Fibroblast of the aortic adventitia (primary cell): ENCODE results near the gene CD300C. TPM values are rescaled to one million over a fixed set of nuclear protein-coding genes. Genes with fewer than 3 reads are reported as not detected.
"Not testable (repeated sequence)": the region's sequence is repeated elsewhere in the genome, so short reads cannot be mapped to it uniquely, and the experiment has no call there.

Source experiments
- DNase-seq: peaks from one replicate; pipeline ENCODE4 v3.0.0-alpha.2; 2010; ENCODE audit warnings: low read depth
- H3K4me3 ChIP-seq: 2 replicates; pipeline ENCODE4 v1.5.1; 2011; ENCODE audit warnings: low read depth, mild to moderate bottlenecking, control low read depth, low read length, moderate library complexity
- total RNA-seq: library from RNA; depleted of rRNA; stranded (reverse); fragments of >200 nt; gene quantifications from 2 replicates; pipeline ENCODE4 v1.2.3, GENCODE V29; 2012; ENCODE audit warnings: low replicate concordance
- TF ChIP-seq, protein P1 (sequence below): IDR thresholded peaks from 2 replicates; pipeline ENCODE4 v1.5.1; 2011; ENCODE audit warnings: mild to moderate bottlenecking, low read length, control low read depth, inconsistent platforms; ENCODE audit not compliant: insufficient read depth

Gene CD300C
- total RNA-seq, 1 donor, result not detected

DNA sequence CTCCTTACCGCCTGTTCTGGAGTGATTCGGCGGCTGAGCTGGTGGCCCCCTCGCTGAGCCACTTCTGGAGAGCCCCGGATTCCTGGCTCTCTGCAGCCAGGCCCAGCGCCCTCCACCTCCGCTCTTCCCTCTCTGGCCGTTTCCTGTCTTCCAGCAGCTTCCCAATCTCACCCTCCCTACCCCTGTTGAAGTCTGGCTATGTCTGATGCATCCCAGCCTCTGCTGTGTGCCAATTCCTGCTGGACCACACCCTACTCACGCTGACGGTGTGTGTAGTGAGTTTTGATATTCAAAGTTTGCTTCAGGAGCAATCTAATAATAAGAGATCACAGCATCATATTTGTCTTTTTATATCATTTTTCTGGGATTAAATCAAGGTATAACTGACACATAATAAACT is 36.7 kb upstream of the CD300C start:
- H3K4me3 ChIP-seq, result no peak overlapping the region
- no peak for DNase-seq
- TF ChIP-seq, protein P1, sequence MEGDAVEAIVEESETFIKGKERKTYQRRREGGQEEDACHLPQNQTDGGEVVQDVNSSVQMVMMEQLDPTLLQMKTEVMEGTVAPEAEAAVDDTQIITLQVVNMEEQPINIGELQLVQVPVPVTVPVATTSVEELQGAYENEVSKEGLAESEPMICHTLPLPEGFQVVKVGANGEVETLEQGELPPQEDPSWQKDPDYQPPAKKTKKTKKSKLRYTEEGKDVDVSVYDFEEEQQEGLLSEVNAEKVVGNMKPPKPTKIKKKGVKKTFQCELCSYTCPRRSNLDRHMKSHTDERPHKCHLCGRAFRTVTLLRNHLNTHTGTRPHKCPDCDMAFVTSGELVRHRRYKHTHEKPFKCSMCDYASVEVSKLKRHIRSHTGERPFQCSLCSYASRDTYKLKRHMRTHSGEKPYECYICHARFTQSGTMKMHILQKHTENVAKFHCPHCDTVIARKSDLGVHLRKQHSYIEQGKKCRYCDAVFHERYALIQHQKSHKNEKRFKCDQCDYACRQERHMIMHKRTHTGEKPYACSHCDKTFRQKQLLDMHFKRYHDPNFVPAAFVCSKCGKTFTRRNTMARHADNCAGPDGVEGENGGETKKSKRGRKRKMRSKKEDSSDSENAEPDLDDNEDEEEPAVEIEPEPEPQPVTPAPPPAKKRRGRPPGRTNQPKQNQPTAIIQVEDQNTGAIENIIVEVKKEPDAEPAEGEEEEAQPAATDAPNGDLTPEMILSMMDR, result no peak

DNA sequence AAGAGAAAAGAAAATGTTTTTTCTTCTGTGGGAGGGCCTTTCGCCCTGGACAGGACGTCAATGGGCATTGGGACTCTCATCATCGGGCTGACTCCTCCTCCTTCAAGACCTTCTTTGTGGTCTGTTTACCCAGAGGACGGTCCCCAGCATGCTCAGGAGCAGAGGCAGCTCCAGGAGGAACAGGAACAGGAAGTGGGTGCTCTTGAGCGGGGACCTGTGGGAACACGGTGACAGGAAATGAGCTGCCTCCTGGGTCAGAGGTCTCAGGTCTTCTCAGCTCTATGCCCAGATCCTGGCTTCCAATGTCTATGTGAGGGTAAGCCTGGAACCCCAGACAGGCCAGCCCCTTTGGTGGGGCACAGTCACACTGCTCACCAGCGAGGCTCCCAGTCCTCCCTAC is 34.0 kb upstream of the CD300C start:
- DNase-seq, result no peak
- TF ChIP-seq, protein P1, result no peak
- H3K4me3 ChIP-seq, result no peak overlapping the region

DNA sequence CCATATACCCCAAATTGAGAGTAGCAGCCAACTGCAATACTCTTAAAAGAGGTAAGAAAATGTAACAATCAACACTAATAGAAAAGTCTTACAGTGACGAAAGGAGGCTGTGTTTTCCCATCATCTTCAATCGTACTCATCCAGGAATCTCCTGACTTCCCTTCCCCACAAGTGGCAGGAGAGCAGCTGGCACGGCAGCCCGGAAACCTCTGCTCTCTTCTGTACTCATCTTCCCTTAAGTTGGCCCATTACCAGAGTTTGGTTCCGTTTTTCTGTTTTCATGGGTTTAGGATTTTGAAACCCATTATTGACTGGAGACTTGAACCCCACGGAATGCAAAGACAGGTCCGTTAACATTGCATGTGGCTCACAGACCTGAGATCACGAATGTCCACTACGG is 33.1 kb upstream of the CD300C start:
- no peak for DNase-seq
- TF ChIP-seq, protein P1, result no peak
- H3K4me3 ChIP-seq, result no peak overlapping the region

DNA sequence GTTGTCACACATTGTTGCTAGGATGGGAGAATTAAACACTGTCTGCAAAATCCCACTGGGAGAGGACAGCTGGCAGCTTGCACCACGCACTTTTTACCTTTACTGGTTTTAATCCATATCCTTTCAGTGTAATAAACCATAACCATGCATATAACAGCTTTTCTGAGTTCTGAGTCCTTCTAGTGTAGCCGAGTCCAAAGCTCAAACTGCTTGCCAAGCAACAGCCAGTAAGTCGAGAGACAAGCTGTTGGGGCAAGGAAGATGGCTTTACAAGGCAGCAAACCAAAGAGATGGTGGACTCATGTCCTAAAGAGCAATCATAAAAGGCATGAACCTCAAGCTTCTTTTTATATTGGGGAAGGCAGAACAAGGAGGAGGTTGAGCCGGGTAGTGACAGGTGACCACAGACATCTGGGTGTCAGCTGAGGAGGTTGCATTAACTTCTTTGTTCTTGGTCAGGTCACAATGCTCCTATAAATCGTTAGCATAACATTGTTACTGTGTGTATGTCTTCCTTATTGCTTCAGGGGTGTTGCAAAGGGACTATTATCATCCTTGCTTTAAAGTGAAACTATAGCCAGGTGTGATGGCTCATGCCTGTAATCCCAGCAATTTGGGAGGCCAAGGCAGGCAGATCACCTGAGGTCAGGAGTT is 28.7 kb upstream of the CD300C start:
- TF ChIP-seq, protein P1, result no peak
- DNase-seq, result no peak
- no peak overlapping the region for H3K4me3 ChIP-seq

DNA sequence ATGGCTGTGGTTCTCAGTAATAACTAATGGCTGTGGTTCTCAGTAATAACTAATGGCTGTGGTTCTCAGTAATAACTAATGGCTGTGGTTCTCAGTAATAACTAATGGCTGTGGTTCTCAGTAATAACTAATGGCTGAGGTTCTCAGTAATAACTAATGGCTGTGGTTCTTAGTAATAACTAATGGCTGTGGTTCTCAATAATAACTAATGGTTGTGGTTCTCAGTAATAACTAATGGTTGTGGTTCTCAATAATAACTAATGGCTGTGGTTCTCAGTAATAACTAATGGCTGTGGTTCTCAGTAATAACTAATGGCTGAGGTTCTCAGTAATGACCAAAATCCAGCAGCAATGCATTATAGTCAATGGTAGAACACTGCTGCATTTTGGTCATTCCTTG is 27.7 kb upstream of the CD300C start:
- DNase-seq, H3K4me3 ChIP-seq: not testable (repeated sequence)

DNA sequence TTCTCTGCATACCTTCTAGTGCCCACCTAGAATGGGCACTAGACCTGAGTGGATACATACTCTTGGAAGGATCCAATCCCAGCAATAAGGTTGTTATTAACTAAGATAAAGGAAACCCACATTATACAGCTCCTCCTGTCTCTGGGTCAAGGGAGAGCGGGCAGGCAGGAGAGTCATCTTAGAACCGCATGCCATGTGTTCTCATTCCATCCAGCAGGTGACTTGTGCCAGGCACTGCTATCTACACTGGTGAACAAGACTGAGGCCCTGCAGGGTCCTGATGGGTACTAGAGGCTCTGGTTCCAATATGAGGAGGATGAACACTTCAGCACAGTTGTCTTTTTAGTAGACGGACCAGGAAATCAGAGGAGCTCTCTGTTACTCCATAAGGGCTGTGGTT is 27.3 kb upstream of the CD300C start:
- no peak overlapping the region for H3K4me3 ChIP-seq
- no peak for DNase-seq
- TF ChIP-seq, protein P1, result no peak

DNA sequence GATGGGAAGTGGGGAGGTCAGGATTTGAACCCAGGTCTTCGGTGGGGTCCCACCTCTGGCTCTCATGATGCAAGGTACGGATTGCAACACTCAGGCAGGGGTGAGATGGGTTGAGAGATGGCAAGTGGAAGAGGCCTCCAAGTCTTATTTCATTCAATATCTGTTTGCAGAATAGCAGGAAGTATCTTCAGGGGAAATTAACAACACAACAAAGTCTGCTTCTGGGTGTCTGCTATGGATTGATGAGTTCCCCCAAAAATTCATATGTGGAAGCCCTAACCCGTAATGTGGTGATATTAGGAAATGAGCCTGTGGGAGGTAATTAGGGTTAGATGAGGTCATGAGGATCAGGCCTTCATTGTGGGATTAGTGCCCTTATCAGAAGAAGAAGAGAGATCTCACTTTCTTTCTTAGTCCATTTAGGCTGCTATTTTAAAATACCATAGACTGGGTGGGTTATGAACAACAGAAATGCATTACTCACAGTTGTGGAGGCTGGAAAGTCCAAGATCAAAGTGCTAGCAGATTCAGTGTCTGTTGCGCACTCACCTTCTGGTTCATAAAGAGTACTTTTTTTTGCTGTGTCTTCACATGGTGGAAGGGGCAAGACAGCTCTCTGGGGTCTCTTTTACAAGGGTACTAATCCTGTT is 25.8 kb upstream of the CD300C start:
- H3K4me3 ChIP-seq, result no peak overlapping the region
- TF ChIP-seq, protein P1, result no peak

More for the DNA sequence above, 25.8 kb upstream of the CD300C start:
- no peak for DNase-seq
